Measurements from ENCODE around the gene CSNK1G1.
"Not testable (repeated sequence)": the region's sequence is repeated elsewhere in the genome, so short reads cannot be mapped to it uniquely, and the experiment has no call there.

Gene CSNK1G1

DNA sequence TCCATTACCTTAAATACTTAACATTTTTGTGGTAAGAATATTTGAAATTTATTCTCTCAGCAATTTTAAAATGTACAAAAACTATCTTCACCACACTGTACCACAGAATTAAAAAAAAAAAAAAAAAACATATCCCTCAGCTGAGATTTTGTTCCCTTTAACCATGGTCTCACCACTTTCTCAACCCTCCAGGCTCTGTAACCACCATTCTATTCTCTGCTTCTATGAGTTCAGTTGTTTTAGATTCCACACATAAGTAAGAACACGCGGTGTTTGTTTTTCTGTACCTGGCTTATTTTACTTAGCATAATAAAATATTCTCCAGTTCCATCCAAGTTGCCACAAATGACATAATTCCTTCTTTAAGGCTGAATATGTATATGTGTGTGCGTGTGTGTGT, 41.5 kb downstream of the CSNK1G1 start:
- in situ Hi-C loops (cut with HindIII; ENCODE audit: low pct_ligation_motif_present, low pct_unique_long_range_greater_than_20kb, low sequenced_read_pairs): no loop called here
- no peak for DNase-seq

DNA sequence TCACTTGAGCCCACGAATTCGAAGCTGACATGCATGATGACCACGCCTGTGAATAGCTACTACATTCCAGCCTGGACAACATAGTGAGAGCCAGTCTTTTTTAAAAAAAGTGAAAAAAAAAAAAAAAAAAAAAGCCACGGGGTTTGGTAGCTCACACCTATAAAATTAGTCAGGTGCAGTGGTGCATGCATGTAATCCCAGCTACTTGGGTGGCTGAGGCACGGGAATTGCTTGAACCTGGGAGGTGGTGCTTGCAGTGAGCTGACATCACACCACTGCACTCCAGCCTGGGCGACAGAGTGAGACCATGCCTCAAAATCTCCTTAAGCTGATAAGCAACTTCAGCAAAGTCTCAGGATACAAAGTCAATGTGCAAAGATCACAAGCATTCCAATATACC, 44.4 kb downstream of the CSNK1G1 start:
- in situ Hi-C loops (cut with HindIII; ENCODE audit: low pct_ligation_motif_present, low pct_unique_long_range_greater_than_20kb, low sequenced_read_pairs): no loop called here
- DNase-seq: peak; percentile 52

GRCh38 chr15:64310036-64310435, 45.9 kb downstream of the CSNK1G1 start:
- no peak for DNase-seq
- in situ Hi-C loops (cut with HindIII; ENCODE audit: low pct_ligation_motif_present, low pct_unique_long_range_greater_than_20kb, low sequenced_read_pairs): no loop called here

DNA sequence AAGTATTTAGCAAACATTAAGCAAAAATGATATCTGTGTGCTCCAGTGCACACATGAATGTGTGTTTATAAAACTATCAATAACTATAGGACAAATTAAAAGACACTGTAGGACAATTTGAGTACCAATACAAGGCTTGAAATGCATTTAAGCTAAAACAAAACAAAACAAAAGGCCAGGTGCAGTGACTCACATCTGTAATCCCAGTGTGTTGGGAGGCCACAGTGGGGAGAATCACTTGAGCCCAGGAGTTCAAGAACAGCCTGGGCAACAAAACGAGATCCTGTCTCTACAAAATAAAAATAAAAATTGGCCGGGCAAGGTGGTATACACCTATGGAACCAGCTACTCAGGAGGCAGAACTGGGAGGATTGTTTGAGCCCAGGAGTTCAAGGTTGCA, 50.7 kb downstream of the CSNK1G1 start:
- DNase-seq: no peak
- in situ Hi-C loops (cut with HindIII; ENCODE audit: low pct_ligation_motif_present, low pct_unique_long_range_greater_than_20kb, low sequenced_read_pairs): no loop called here

DNA sequence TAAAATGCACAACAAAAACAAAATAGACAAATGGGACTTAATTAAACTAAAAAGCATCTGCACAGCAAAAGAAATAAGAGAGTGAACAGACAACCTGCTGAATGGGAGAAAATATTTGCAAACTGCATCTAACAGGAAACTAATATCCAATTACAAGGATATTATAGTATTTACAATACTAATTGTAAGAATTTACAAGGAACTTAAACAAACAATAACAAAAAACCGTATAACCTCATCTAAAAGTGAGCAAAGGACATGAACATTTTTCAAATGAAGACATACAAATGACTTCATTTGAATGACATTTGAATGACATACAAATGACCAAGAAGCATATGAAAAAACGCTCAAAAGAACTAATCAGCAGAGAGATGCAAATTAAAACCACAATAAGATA, 66.4 kb downstream of the CSNK1G1 start:
- no peak for DNase-seq
- in situ Hi-C loops (cut with HindIII; ENCODE audit: low pct_ligation_motif_present, low pct_unique_long_range_greater_than_20kb, low sequenced_read_pairs): no loop called here

DNA sequence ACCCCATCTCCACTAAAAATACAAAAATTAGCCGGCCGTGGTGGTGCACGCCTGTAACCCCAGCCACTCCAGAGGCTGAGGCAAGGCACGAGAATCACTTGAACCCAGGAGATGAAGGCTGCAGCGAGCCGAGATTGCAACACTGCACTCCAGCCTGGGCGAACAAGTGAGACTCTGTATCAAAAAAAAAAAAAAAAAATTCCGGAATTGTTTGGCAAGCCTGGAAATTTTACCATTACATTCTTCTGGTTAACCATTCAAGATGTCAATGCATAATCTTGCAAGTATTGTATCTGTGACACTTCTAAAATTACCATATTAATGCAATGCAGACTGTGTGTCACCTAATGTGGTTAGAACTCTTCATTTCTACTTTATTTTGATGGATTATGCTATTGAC, 67.0 kb downstream of the CSNK1G1 start:
- in situ Hi-C loops (cut with HindIII; ENCODE audit: low pct_ligation_motif_present, low pct_unique_long_range_greater_than_20kb, low sequenced_read_pairs): no loop called here
- DNase-seq: no peak

DNA sequence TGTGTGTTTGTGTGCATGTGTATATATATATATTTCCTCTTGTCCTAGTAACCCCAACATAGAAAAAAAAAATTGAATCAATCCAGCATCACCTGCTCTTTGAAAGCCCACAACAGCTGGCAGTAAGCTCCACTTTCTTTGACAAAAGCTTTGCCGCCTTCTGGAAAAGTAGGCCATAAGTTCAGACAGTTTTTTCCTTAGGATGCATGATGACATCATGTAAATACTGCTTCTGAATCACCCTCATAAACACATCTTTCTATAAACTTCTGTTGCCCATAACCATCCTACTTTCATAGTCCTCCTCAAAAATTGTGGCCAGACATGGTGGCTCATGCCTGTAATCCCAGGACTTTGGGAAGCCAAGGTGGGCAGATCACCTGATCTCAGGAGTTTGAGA, 67.4 kb downstream of the CSNK1G1 start:
- in situ Hi-C loops (cut with HindIII; ENCODE audit: low pct_ligation_motif_present, low pct_unique_long_range_greater_than_20kb, low sequenced_read_pairs): no loop called here
- no peak for DNase-seq

GRCh38 chr15:64287953-64288352, 68.0 kb downstream of the CSNK1G1 start:
- no peak for DNase-seq
- in situ Hi-C loops (cut with HindIII; ENCODE audit: low pct_ligation_motif_present, low pct_unique_long_range_greater_than_20kb, low sequenced_read_pairs): no loop called here

GRCh38 chr15:64286473-64286872, 69.5 kb downstream of the CSNK1G1 start:
- no peak for DNase-seq
- in situ Hi-C loops (cut with HindIII; ENCODE audit: low pct_ligation_motif_present, low pct_unique_long_range_greater_than_20kb, low sequenced_read_pairs): no loop called here

DNA sequence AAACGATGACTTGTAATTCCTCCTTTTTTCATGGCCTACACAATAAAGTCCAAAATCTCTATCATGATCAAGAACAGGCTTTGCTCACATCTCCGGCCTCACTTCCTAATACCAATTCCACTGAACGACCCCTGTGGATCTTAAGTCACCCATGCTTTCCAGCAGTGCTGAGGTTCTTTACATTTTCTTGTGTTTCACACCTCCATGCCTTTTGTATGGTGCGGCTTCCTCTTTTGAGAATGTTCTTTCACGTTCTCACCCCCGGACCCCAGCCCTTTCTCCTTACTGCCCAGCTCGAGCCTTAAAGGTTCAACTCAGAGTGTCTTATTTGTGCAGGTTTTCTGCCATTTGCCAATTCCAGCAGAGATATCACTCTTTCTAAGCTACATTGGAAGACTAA, 70.1 kb downstream of the CSNK1G1 start:
- no peak for DNase-seq
- in situ Hi-C loops (cut with HindIII; ENCODE audit: low pct_ligation_motif_present, low pct_unique_long_range_greater_than_20kb, low sequenced_read_pairs): no loop called here

DNA sequence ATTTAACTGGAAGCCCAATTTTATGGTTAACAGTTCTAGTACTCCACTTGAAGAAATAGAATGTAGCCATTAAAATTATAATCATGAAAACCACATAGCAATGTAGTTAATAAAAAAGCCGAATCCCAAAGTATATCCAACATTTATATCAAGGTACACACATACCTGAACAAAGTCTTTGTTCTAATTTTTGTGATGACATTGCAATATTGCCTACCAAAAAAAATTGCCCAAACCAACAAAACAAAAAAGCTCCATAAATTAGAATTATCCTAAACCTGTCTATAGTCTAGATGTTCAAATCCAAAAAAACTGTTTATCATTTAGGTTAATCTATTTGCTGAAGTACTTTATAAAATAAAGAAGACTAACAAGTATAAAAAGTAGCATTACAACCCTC, 70.8 kb downstream of the CSNK1G1 start:
- in situ Hi-C loops (cut with HindIII; ENCODE audit: low pct_ligation_motif_present, low pct_unique_long_range_greater_than_20kb, low sequenced_read_pairs): no loop called here
- DNase-seq: no peak

- peak; percentile 49 for DNase-seq
- in situ Hi-C loops (cut with HindIII; ENCODE audit: low pct_ligation_motif_present, low pct_unique_long_range_greater_than_20kb, low sequenced_read_pairs): no loop called here
Measured at GRCh38 chr15:64284042-64284441, 71.9 kb downstream of the CSNK1G1 start.

DNA sequence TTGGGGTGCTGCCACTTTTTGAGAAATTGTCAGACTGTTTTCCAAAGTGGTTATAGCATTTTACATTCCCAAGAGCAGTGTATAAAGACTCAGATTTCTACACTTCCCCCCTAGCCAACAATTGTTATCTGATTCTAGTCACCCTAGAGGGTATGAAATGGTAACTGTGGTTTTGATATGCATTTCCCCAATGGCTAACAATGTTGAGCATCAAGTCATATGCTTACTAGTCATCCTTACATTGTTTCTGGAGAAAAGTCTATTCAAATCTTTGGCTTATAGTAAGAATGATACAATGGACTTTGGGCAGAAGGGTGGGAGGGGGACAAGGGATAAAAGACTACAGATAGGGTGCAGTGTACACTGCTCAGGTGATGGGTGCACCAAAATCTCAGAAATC, 73.3 kb downstream of the CSNK1G1 start:
- in situ Hi-C loops (cut with HindIII; ENCODE audit: low pct_ligation_motif_present, low pct_unique_long_range_greater_than_20kb, low sequenced_read_pairs): no loop called here
- no peak for DNase-seq

DNA sequence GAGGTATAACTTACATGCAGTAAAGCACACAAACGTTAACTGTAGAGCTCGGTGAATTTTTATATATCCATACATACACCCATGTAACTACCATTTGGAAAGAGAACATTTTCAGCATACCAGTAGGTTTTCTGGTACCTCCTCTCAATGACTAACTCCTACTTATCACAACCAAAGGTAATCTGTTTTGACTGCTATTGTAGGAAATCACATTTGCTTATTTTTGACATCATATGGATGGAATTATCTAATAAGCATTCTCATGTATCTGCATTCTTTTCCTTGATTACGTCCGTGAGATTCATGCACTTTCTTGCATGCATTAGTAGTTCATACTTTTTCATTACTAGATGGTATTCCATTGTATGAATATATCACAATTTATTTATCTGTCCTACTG, 76.8 kb downstream of the CSNK1G1 start:
- no peak for DNase-seq
- in situ Hi-C loops (cut with HindIII; ENCODE audit: low pct_ligation_motif_present, low pct_unique_long_range_greater_than_20kb, low sequenced_read_pairs): no loop called here

DNA sequence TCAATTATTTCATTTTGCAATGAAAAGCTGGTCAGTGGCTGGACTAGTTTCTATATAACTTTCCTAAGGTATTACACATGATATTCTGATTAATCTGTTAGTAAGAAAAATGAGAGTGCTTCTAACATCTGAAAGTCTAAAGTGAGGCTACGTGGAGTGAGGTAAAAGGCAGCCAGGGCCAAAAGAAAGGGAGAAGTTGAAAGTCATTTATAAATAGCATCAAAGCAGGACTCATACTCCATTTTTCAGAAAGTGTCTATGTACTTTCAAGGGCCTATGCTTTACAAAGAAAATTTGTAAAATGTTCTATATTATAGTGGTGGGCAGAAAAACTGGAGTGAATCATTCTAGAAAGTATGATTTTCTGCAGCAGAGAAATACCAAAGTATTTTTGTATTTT, 80.0 kb downstream of the CSNK1G1 start:
- DNase-seq: no peak
- in situ Hi-C loops (cut with HindIII; ENCODE audit: low pct_ligation_motif_present, low pct_unique_long_range_greater_than_20kb, low sequenced_read_pairs): no loop called here

- DNase-seq: no peak
- in situ Hi-C loops (cut with HindIII; ENCODE audit: low pct_ligation_motif_present, low pct_unique_long_range_greater_than_20kb, low sequenced_read_pairs): no loop called here
Measured at GRCh38 chr15:64274341-64274950, 81.5 kb downstream of the CSNK1G1 start.

DNA sequence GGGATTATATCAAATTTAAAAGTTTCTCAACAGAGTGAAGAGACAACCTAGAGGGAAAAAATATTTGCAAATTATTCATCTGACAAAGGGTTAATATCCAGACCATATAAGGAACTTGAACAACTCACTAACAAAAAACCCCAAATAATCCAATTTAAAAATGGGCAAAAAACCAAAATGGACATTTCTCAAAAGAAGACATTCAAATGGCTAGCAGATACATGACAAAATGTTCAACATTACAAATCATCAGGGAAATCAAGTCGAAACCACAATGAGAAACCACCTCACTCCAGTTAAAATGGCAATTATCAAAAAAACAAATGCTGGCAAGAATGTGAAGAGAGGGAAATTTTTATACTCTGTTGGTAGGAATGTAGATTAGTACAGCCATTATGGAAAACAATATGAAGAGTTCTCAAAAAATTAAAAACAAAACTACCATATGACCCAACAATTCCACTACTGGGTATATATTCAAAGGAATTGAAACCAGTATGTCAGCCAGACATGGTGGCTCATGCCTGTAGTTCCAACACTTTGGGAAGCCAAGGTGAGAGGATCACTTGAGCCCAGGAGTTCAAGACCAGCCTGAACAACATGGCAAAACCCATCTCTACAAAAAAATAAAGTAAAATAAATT, 88.5 kb downstream of the CSNK1G1 start:
- DNase-seq: no peak
- in situ Hi-C loops (cut with HindIII; ENCODE audit: low pct_ligation_motif_present, low pct_unique_long_range_greater_than_20kb, low sequenced_read_pairs): no loop called here

DNA sequence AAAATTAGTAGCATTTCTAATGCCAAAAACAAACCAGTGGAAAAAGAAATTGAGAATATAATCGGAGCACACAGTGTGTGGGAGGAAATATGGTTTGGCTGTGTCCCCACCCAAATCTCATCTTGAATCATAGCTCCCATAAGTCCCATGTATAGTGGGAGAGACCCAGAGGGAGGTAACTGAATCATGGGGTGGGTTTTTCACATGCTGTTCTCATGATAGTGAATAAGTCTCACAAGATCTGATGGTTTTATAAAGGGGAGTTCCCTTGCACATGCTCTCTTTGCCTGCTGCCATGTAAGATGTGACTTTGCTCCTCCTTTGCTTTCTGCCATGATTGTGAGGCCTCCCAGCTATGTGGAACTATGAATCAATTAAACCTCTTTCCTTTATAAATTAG, 90.8 kb downstream of the CSNK1G1 start:
- DNase-seq; in situ Hi-C loops (cut with HindIII; ENCODE audit: low pct_ligation_motif_present, low pct_unique_long_range_greater_than_20kb, low sequenced_read_pairs): not testable (repeated sequence)

DNA sequence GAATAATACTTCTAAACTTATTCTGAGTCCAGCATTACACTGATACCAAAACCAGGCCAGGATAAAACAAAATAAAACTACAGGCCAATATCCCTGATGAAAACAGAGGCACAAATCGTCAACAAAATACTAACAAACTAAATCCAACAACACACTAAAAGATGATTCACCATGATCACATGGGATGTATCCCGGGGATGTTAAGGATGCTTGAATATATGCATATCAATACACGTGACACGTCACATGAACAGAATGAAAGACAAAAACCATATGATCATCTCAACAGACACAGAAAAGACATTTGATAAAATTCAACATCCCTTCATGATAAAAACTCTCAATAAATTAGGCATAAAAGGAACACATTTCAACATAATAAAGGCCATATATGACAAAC, 91.5 kb downstream of the CSNK1G1 start:
- in situ Hi-C loops (cut with HindIII; ENCODE audit: low pct_ligation_motif_present, low pct_unique_long_range_greater_than_20kb, low sequenced_read_pairs): no loop called here
- DNase-seq: no peak

DNA sequence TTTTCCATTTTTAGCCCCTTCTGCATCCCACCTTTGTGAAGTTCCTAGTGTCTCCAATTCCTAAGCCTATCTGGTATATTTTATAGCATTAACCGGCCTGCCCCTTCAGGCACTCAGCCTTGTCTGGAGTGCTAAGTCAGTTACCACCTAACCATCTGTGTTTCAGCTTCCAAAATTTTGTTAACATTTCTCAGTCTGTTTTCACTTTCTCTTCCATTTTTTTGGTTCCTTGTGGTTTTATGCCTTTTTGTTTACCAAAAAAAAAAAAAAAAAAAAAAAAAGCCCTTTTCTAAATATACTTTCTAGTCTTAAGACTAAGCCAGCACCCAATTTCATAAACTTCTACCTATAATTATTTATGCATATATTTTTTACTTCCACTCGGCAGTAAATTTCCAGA, 92.4 kb downstream of the CSNK1G1 start:
- in situ Hi-C loops (cut with HindIII; ENCODE audit: low pct_ligation_motif_present, low pct_unique_long_range_greater_than_20kb, low sequenced_read_pairs): no loop called here
- DNase-seq: no peak

DNA sequence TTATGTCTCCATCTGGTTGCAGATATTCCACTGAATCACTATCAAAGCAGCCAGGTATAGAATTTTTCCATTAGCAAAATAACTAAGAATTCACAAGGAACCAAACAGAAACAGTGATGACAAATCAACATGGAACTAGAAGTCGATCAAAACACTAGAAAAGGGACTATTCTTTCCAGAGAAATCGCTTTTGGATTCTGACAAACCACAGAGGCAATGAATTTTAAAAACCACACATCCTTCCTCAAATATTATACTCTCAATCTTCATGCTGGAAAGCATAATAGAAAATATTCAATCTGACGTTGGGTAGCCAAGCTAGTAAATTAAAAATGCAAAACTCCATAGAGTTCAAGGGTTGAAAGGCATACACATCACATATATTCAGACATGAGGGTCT, 99.9 kb downstream of the CSNK1G1 start:
- in situ Hi-C loops (cut with HindIII; ENCODE audit: low pct_ligation_motif_present, low pct_unique_long_range_greater_than_20kb, low sequenced_read_pairs): no loop called here
- no peak for DNase-seq
